ENCODE results near the gene TMPRSS11F.

Gene TMPRSS11F

GRCh38 chr4:68147079-68147478, 17.4 kb upstream of the TMPRSS11F start:
- intact Hi-C loops (cut with DNase I; ENCODE audit: low total_unique reads), result no loop called here
- no peak for DNase-seq
- TF ChIP-seq, protein P1, sequence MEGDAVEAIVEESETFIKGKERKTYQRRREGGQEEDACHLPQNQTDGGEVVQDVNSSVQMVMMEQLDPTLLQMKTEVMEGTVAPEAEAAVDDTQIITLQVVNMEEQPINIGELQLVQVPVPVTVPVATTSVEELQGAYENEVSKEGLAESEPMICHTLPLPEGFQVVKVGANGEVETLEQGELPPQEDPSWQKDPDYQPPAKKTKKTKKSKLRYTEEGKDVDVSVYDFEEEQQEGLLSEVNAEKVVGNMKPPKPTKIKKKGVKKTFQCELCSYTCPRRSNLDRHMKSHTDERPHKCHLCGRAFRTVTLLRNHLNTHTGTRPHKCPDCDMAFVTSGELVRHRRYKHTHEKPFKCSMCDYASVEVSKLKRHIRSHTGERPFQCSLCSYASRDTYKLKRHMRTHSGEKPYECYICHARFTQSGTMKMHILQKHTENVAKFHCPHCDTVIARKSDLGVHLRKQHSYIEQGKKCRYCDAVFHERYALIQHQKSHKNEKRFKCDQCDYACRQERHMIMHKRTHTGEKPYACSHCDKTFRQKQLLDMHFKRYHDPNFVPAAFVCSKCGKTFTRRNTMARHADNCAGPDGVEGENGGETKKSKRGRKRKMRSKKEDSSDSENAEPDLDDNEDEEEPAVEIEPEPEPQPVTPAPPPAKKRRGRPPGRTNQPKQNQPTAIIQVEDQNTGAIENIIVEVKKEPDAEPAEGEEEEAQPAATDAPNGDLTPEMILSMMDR (IDR thresholded peaks at IDR 0.05), result no peak
- H3K9me3 ChIP-seq, result peaks cover 0 to 3% (median 0%) of the 10 kb centered on the region in 3 donors
- no peaks in the 10 kb centered on the region for H3K4me1 ChIP-seq
- no peaks in the 10 kb centered on the region for H3K27me3 ChIP-seq
- no peak overlapping the region for H3K4me3 ChIP-seq
- H3K36me3 ChIP-seq, result no peaks in the 10 kb centered on the region
- no peak overlapping the region for H3K27ac ChIP-seq

GRCh38 chr4:68145261-68145660, 15.6 kb upstream of the TMPRSS11F start:
- Histone ChIP-seq H3K4me1 (no peaks in the 10 kb centered on the region), H3K27ac (no peak overlapping the region), H3K9me3 (peaks cover 0 to 3% (median 0%) of the 10 kb centered on the region in 3 donors), H3K4me3 (no peak overlapping the region), H3K36me3 (no peaks in the 10 kb centered on the region), H3K27me3 (no peaks in the 10 kb centered on the region)
- intact Hi-C loops (cut with DNase I; ENCODE audit: low total_unique reads), result no loop called here
- DNase-seq, result no peak
- TF ChIP-seq, protein P1 (IDR thresholded peaks at IDR 0.05), result no peak

GRCh38 chr4:68141852-68142251, 12.2 kb upstream of the TMPRSS11F start:
- intact Hi-C loops (cut with DNase I; ENCODE audit: low total_unique reads), result no loop called here
- TF ChIP-seq, protein P1 (IDR thresholded peaks at IDR 0.05), result no peak

DNA sequence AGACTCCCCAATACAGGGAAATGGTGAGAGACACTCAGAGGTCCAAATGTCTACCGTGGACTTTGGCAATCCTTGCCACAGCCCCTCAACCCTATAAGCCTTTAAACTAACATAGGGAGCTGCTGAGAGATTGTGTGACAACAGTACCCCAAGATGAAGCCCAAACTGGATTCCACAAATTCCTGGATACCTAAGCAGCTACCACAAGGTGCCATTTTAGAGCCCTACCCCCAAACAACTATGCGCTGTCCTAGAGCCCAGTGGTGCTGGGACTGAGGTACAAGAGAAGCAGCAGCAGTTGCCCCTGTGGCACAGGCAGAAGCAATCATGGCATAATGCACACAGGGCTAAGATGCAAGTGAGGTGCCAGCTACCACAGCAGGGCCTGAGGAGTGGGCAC, 2.7 kb upstream of the TMPRSS11F start:
- intact Hi-C loops (cut with DNase I; ENCODE audit: low total_unique reads), result no loop called here
- DNase-seq, result no peak
- no peaks in the 10 kb centered on the region for H3K9me3 ChIP-seq
- no peaks in the 10 kb centered on the region for H3K27me3 ChIP-seq
- TF ChIP-seq, protein P1 (IDR thresholded peaks at IDR 0.05), result no peak
- no peak overlapping the region for H3K4me3 ChIP-seq
- H3K36me3 ChIP-seq, result no peaks in the 10 kb centered on the region
- no peak overlapping the region for H3K27ac ChIP-seq
- H3K4me1 ChIP-seq, result no peaks in the 10 kb centered on the region

More at GRCh38 chr4:68141852-68142251, 12.2 kb upstream of the TMPRSS11F start:
- no peak for DNase-seq
- Histone ChIP-seq H3K9me3 (no peaks in the 10 kb centered on the region), H3K27ac (no peak overlapping the region), H3K4me1 (no peaks in the 10 kb centered on the region), H3K36me3 (no peaks in the 10 kb centered on the region), H3K4me3 (no peak overlapping the region), H3K27me3 (no peaks in the 10 kb centered on the region)

- no peak for DNase-seq
- Histone ChIP-seq H3K4me1 (no peaks in the 10 kb centered on the region), H3K36me3 (no peaks in the 10 kb centered on the region), H3K9me3 (peaks cover 0 to 3% (median under 1%) of the 10 kb centered on the region in 3 donors), H3K27me3 (no peaks in the 10 kb centered on the region), H3K4me3 (no peak overlapping the region), H3K27ac (no peak overlapping the region)
- TF ChIP-seq, protein P1 (IDR thresholded peaks at IDR 0.05), result no peak
- intact Hi-C loops (cut with DNase I; ENCODE audit: low total_unique reads), result no loop called here
Measured at GRCh38 chr4:68124262-68124661, 5.4 kb downstream of the TMPRSS11F start.

DNA sequence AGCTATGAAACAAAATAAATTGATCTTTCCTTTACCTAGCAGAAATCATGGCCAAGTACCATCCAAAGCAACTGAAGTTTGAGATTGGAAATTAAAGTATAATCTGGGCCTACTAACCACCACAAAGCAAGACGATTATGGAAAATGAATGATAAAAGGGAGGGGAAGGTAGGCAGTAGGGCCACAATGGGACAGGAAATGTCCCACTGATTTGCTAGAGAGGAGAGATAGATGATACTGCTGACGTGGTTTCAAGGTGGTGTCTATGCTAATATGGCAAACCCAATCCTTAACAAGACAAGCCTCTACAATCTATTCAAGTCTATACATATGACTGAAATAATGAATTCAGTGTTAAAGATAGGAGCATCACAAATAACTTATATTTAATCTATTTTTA, 6.1 kb downstream of the TMPRSS11F start:
- H3K27ac ChIP-seq, result no peak overlapping the region
- intact Hi-C loops (cut with DNase I; ENCODE audit: low total_unique reads), result no loop called here
- no peaks in the 10 kb centered on the region for H3K27me3 ChIP-seq
- no peaks in the 10 kb centered on the region for H3K36me3 ChIP-seq
- TF ChIP-seq, protein P1 (IDR thresholded peaks at IDR 0.05), result no peak
- H3K9me3 ChIP-seq, result peaks cover 0 to 9% (median 5%) of the 10 kb centered on the region in 3 donors
- no peaks in the 10 kb centered on the region for H3K4me1 ChIP-seq
- no peak overlapping the region for H3K4me3 ChIP-seq
- no peak for DNase-seq
